Thymus (tissue), 11 donors: ENCODE data around the gene ANTKMT. TPM values are rescaled to one million over a fixed set of nuclear protein-coding genes. Genes with fewer than 3 reads are reported as not detected.

Source experiments
- DNase-seq, 9 donors: peaks; one replicate each; pipeline ENCODE4 v3.0.0-alpha.2; 2013; ENCODE audit warnings: low spot score in 9 of 9, low read depth in 6 of 9, missing footprints in 1 of 9
- H3K27ac ChIP-seq, 2 donors: one replicate each; pipeline ENCODE4 v1.5.1; 2013; ENCODE audit warnings: control low read depth in 1 of 2, low read depth in 1 of 2, low read length in 1 of 2, mild to moderate bottlenecking in 1 of 2, moderate library complexity in 1 of 2
- H3K27me3 ChIP-seq, 2 donors: one replicate each; pipeline ENCODE4 v1.5.1; 2013; ENCODE audit warnings: low read length in 1 of 2; ENCODE audit not compliant: control insufficient read depth in 2 of 2, insufficient read depth in 1 of 2
- H3K36me3 ChIP-seq, 2 donors: one replicate each; pipeline ENCODE4 v1.5.1; 2013; ENCODE audit warnings: low read length in 1 of 2, mild to moderate bottlenecking in 1 of 2, moderate library complexity in 1 of 2; ENCODE audit not compliant: control insufficient read depth in 2 of 2, insufficient read depth in 2 of 2
- H3K4me1 ChIP-seq, 2 donors: one replicate each; pipeline ENCODE4 v1.5.1; 2013; ENCODE audit warnings: low read length in 2 of 2; ENCODE audit not compliant: control insufficient read depth in 2 of 2, insufficient read depth in 2 of 2
- H3K4me3 ChIP-seq, 2 donors: one replicate each; pipeline ENCODE4 v1.5.1; 2013; ENCODE audit warnings: low read length in 2 of 2, control low read depth in 1 of 2, mild to moderate bottlenecking in 1 of 2
- H3K9me3 ChIP-seq, 2 donors: one replicate each; pipeline ENCODE4 v1.5.1; 2013; ENCODE audit warnings: low read length in 1 of 2, mild to moderate bottlenecking in 1 of 2; ENCODE audit not compliant: control insufficient read depth in 2 of 2, insufficient read depth in 1 of 2
- WGBS: extraction: QIAGEN DNeasy Blood & Tissue Kit; methylation state at CpG from one replicate; pipeline ENCODE4 v1.1.7; 2013; 5-methylcytosine and 5-hydroxymethylcytosine counted together
- polyA plus RNA-seq: library from polyadenylated mRNA; stranded (reverse); fragments of 200-250 nt; gene quantifications from one replicate; pipeline ENCODE4 v1.2.3, GENCODE V29; 2013
- total RNA-seq: library from RNA; stranded (reverse); fragments of 120-200 nt; gene quantifications from one replicate; pipeline ENCODE4 v1.2.4, GENCODE V29; 2013
- donor health status: healthy.

Gene ANTKMT
- total and polyA plus RNA-seq, 2 donors: 53.9 to 56.2 TPM

DNA sequence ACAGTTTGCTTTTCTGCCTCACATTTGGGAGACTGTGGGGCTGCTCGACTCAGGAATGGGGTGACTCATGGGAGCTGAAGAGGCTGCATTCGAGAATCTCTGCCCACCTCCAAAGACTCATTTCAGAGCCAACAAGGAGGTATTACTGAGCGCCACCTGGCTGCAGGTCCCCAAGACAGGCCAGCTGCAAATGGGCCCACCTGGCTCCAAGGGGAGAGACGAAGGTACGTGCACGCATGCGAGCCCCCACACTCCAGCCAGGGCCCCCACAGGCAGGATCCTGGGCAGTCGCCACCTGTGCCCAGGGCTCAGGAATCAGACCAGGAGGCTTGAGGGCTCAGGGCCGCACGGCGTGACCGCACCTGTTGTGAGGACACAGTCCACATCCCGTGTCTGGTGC is 12.0 kb downstream of the ANTKMT start:
- Histone ChIP-seq H3K4me1 (peaks cover 2 to 27% of the 10 kb centered on the region in 2 donors), H3K4me3 (no peak overlapping the region), H3K9me3 (peaks cover 0 to 7% of the 10 kb centered on the region in 2 donors), H3K36me3 (peaks cover 53 to 90% of the 10 kb centered on the region in 2 donors), H3K27ac (no peak overlapping the region), H3K27me3 (peaks cover 4 to 18% of the 10 kb centered on the region in 2 donors)
- 93% methylated on average over 13 of the region's 13 CpGs for WGBS
- DNase-seq: no peak

DNA sequence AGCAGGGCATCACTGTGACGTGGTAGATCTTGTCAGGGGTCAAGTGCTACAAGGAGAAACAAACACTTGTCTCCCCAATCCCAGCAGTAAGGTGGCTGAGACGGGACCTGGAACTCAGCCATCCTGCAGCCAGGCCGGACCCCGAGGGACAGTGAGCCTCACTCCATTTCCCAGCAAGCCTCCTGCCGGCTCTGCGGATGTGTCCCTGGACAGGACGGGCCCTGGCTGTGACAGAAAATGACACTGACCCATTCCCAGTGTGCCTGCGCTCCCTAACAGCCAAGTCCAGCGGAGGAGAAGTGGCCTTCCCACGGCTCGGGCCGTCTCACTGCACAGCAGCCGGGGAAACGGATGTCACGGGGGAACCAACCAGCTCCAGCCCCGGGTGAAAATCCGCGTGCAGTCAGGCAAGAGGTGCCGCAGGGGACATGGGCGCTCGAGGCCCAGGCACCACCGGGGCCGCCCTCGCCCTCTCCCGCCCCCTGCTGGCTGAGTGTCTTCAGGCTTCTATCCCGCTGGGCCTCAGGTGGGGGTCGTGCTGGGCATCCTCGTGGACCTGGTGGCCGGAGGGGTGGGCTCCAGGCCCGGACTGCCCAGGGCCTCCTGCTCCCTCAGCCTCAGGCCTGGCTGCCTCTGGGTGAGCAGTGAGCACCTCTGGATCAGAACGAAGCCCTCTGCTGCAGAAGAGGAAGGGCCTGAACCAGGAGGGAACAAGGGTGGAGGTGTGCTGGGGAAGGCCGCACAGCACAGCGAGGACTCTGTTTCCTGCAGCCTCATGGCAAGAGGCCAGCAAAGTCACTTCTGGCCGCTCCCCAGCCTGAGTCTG is 12.6 kb downstream of the ANTKMT start:
- peaks cover 6 to 26% of the 10 kb centered on the region in 2 donors for H3K4me1 ChIP-seq
- peaks cover 0 to 12% of the 10 kb centered on the region in 2 donors for H3K27me3 ChIP-seq
- no peak overlapping the region for H3K27ac ChIP-seq
- H3K9me3 ChIP-seq: peaks cover 0 to 7% of the 10 kb centered on the region in 2 donors
- peaks cover 53 to 93% of the 10 kb centered on the region in 2 donors for H3K36me3 ChIP-seq
- no peak for DNase-seq
- 96% methylated on average over 34 of the region's 34 CpGs for whole genome bisulfite sequencing
- no peak overlapping the region for H3K4me3 ChIP-seq

DNA sequence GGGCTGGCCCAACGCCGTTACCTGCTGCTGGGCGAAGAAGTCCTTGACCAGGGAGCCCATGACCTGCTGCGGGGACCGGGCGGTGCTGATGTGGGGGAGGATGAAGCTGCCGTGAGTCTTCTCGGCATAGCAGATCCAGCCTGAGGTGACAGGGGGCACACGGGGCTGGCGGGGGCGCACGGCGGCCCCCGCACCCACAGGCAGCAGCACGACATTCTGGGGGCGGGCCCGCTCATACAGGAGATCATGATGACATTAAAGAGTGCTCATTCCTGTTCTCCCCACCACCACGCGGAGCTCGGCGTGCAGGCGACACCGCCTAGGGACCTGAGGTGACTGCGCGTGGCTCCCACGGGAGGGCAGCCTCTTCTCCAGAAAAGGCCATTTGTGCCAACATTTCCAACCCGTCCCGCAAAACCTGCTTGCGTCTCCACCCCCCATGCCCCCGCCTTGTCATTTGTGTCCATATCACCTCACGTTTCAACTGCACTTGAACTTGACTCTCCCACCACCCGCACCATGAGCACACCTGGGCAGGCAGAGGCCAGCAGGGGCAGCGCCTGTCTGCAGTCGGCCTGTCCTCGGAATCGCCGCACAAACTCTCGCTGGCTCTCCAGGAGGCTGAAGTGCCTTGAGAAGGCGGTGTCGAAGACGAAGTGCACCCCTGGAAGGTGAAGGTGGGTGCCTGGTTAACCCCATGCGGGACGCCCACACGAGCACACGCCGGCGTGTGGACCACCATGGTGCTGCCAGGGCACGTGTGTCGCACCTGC is 13.4 kb downstream of the ANTKMT start:
- Histone ChIP-seq H3K36me3 (peaks cover 53 to 93% of the 10 kb centered on the region in 2 donors), H3K4me1 (peaks cover 7 to 27% of the 10 kb centered on the region in 2 donors), H3K9me3 (peaks cover 0 to 7% of the 10 kb centered on the region in 2 donors), H3K4me3 (no peak overlapping the region), H3K27me3 (peaks cover 0 to 4% of the 10 kb centered on the region in 2 donors), H3K27ac (no peak overlapping the region)
- DNase-seq: no peak
- WGBS: 97% methylated on average over 49 of the region's 49 CpGs

GRCh38 chr16:734981-735881 is 14.3 kb downstream of the ANTKMT start:
- peaks cover 50 to 86% of the 10 kb centered on the region in 2 donors for H3K36me3 ChIP-seq
- H3K27me3 ChIP-seq: no peaks in the 10 kb centered on the region
- H3K27ac ChIP-seq: no peak overlapping the region
- H3K4me3 ChIP-seq: no peak overlapping the region
- peaks cover 0 to under 1% of the 10 kb centered on the region in 2 donors for H3K9me3 ChIP-seq
- no peak for DNase-seq
- H3K4me1 ChIP-seq: peaks cover 13 to 35% of the 10 kb centered on the region in 2 donors
- 98% methylated on average over 25 of the region's 25 CpGs for WGBS

GRCh38 chr16:735982-736453 is 15.1 kb downstream of the ANTKMT start:
- Histone ChIP-seq H3K36me3 (peaks cover 48 to 78% of the 10 kb centered on the region in 2 donors), H3K27ac (no peak overlapping the region), H3K4me1 (peaks cover 15 to 35% of the 10 kb centered on the region in 2 donors), H3K4me3 (no peak overlapping the region), H3K27me3 (no peaks in the 10 kb centered on the region), H3K9me3 (no peaks in the 10 kb centered on the region)
- 94% methylated on average over 13 of the region's 13 CpGs for WGBS
- DNase-seq: no peak

GRCh38 chr16:736936-737481 is 16.1 kb downstream of the ANTKMT start:
- DNase-seq: no peak
- Histone ChIP-seq H3K27ac (no peak overlapping the region), H3K27me3 (peaks cover 0 to under 1% of the 10 kb centered on the region in 2 donors), H3K4me1 (peaks cover 19 to 30% of the 10 kb centered on the region in 2 donors), H3K4me3 (no peak overlapping the region), H3K36me3 (peaks cover 47 to 68% of the 10 kb centered on the region in 2 donors), H3K9me3 (no peaks in the 10 kb centered on the region)
- WGBS: 97% methylated on average over 29 of the region's 29 CpGs

DNA sequence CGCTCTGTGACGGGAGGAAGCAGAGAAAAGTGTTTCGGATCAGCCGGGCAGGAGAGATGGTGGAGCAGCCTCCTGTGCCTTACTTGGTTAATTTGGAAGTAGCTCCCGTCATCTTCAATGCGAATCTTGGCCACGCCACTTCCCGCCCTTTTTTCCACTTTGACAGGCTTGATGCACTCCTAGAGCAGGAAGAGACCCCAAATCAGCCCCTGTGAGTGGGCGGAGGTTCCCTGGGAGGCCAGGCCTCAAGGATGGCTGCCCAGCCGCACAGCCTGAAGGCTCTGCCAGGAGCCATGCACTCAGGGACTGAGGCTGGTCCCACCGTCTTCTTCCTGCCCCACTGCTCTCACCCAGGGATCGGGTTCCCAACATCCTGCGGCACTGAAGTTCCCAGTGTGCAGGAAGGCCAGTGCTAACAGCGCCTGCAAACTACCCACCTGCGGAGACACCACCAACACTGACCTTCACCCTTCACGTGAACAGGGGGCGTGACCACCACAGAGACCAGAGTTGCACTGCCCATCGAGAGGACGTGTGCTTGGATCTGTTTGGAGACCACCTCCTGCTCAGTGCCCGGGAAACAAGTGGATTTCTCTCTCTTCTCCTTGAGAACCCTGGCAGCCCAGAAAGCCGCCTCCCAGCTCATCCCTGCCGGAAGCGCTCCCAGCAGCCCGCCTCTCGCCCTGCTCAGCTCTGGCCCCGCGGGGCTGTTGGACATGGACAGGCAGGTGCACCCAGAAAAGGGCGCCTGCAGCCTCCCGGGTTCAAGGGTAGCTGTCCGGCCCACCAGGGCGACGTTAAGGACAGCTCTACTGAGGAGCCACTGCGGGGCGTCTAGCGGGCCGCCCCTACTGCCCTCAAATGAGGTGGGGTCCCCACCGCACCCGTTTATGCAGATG is 18.9 kb downstream of the ANTKMT start:
- peaks cover 19 to 40% of the 10 kb centered on the region in 2 donors for H3K36me3 ChIP-seq
- no peak for DNase-seq
- H3K4me3 ChIP-seq: peak overlapping the region; percentile 89 to 93
- no peaks in the 10 kb centered on the region for H3K9me3 ChIP-seq
- peaks cover 19 to 23% of the 10 kb centered on the region in 2 donors for H3K4me1 ChIP-seq
- 64% methylated on average over 38 of the region's 38 CpGs for WGBS
- peaks cover 0 to 6% of the 10 kb centered on the region in 2 donors for H3K27me3 ChIP-seq
- no peak overlapping the region for H3K27ac ChIP-seq

DNA sequence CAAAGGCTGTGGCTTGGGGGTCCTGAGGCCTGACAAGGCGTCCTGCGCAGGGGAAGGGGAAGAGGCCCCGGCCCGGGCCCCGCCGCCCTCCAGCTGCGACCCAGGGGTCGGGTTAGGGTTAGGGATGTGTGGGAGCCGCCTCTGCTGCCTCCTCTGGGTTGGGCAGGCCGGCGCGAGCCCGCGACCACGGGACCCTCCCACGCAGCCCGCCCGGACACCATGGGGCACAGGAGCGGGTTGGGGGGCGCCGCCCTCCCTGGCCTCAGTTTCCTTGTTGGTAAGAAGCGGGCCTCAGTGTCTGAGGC is 19.5 kb downstream of the ANTKMT start:
- peak in 1 of 9 donors; percentile 31 for DNase-seq

More for the DNA sequence above, 19.5 kb downstream of the ANTKMT start:
- Histone ChIP-seq H3K9me3 (no peaks in the 10 kb centered on the region), H3K27ac (peak overlapping the region in 1 of 2 donors; percentile 69), H3K4me1 (peaks cover 19 to 23% of the 10 kb centered on the region in 2 donors), H3K27me3 (peaks cover 0 to 6% of the 10 kb centered on the region in 2 donors), H3K36me3 (peaks cover 13 to 34% of the 10 kb centered on the region in 2 donors), H3K4me3 (peak overlapping the region; percentile 89 to 93)
- under 1% methylated on average over 22 of the region's 22 CpGs for WGBS
